Gastroesophageal sphincter (tissue), 3 donors: Measurements from ENCODE around the gene PPP6R3.

Experiments
- CTCF ChIP-seq, 4 experiments: fragments of 200-600 bp in 2 of 4; fragments of 450-650 bp in 2 of 4; sonication (generic) in 1 of 4; IDR thresholded peaks; one replicate each; pipeline ENCODE4 v1.5.1; 2017 to 2019; ENCODE audit warnings: antibody characterized with exemption in 4 of 4, mild to moderate bottlenecking in 2 of 4, moderate library complexity in 2 of 4
- POLR2A ChIP-seq, 2 donors: fragments of 450-650 bp; IDR thresholded peaks; one replicate each; pipeline ENCODE4 v1.6.1; 2017; ENCODE audit warnings: antibody characterized with exemption in 2 of 2, mild to moderate bottlenecking in 2 of 2, moderate library complexity in 1 of 2
- POLR2AphosphoS5 ChIP-seq: sonication (generic); formaldehyde crosslinking; IDR thresholded peaks from one replicate; pipeline ENCODE4 v1.6.1; 2017; ENCODE audit warnings: antibody characterized with exemption

- TF ChIP-seq POLR2A (IDR thresholded peaks at IDR 0.05), result no peak
- TF ChIP-seq POLR2AphosphoS5, result no peak
- no peak for TF ChIP-seq CTCF (IDR thresholded peaks at IDR 0.05)
Measured at GRCh38 chr11:68657021-68657780, 196.6 kb downstream of the PPP6R3 start.
